Head of caudate nucleus (tissue), 42 donors: ENCODE results near the gene SPINT1.
A peak's percentile ranks its signal among the peaks of the same experiment; 100 is the strongest.

ENCODE experiments used
- DNase-seq, 42 donors: peaks; one replicate each; pipeline versions ENCODE4 v3.0.0 to v3.0.0-alpha.2; 2020 to 2021; ENCODE audit warnings: mixed read lengths in 7 of 42
- intact Hi-C: fragments of 100-400 bp; cut with DNase I; formaldehyde crosslinking; loops from one replicate; pipeline ENCODE4 v1.15.0; 2022

Gene SPINT1

GRCh38 chr15:40843885-40844695, at the start of gene SPINT1:
SPINT1 (plus strand) TSS chr15:40844048; CDS start chr15:40844555, 507 bp downstream.
- intact Hi-C loops = no loop called here
- DNase-seq = no peak

- DNase-seq = no peak
- intact Hi-C loops = no loop called here
Observed at GRCh38 chr15:40796041-40796440, 47.8 kb upstream of the SPINT1 start.

GRCh38 chr15:40796512-40796911, 47.3 kb upstream of the SPINT1 start:
- intact Hi-C loops = no loop called here
- DNase-seq = no peak

GRCh38 chr15:40799523-40799922, 44.3 kb upstream of the SPINT1 start:
- DNase-seq = no peak
- intact Hi-C loops = no loop called here

GRCh38 chr15:40803076-40803475, 40.8 kb upstream of the SPINT1 start:
- no peak for DNase-seq
- intact Hi-C loops = loop anchor here (10.0 kb wide), 1 partner anchor 92 kb away; the partner anchor contains the start of gene VPS18

- intact Hi-C loops = loop anchor here (10.0 kb wide), 1 partner anchor 91 kb away; the partner anchor contains the start of gene VPS18
- DNase-seq = no peak
Observed at GRCh38 chr15:40803688-40804087, 40.2 kb upstream of the SPINT1 start.

- intact Hi-C loops = loop anchor here (1.0 to 10.0 kb wide), 3 partner anchors 51 to 239 kb away; partner anchors contain the start of genes CCDC32, RMDN3, RPUSD2 and VPS18
- no peak for DNase-seq
Observed at GRCh38 chr15:40806672-40807027, 37.2 kb upstream of the SPINT1 start.

GRCh38 chr15:40807028-40807887, 36.6 kb upstream of the SPINT1 start, which contains the start of the genes DNAJC17 and ZFYVE19:
DNAJC17 (minus strand) TSS chr15:40807473; CDS start chr15:40807446, 27 bp downstream.
ZFYVE19 (plus strand) TSS chr15:40807089; CDS start chr15:40807590, 501 bp downstream.
- intact Hi-C loops = loop anchor here (1.0 to 10.0 kb wide), 3 partner anchors 52 to 240 kb away; partner anchors contain the start of genes CCDC32, RMDN3, RPUSD2 and VPS18
- DNase-seq = peak; percentile 94 to 100 (median 98)

GRCh38 chr15:40807888-40808461, 35.9 kb upstream of the SPINT1 start:
- peak in 2 of 42 donors; percentile 4 to 15 for DNase-seq
- intact Hi-C loops = loop anchor here (1.0 to 10.0 kb wide), 3 partner anchors 53 to 241 kb away; partner anchors contain the start of genes CCDC32, RMDN3, RPUSD2 and VPS18

- no peak for DNase-seq
- intact Hi-C loops = loop anchor here (5.0 to 10.0 kb wide), 2 partner anchors 86 to 242 kb away; partner anchors contain the start of genes CCDC32, RPUSD2 and VPS18
Observed at GRCh38 chr15:40808861-40809450, 34.9 kb upstream of the SPINT1 start.

- DNase-seq = no peak
- intact Hi-C loops = no loop called here
Observed at GRCh38 chr15:40812721-40813425, 31.0 kb upstream of the SPINT1 start.

GRCh38 chr15:40815042-40815698, 28.7 kb upstream of the SPINT1 start:
- intact Hi-C loops = no loop called here
- peak in 11 of 42 donors; percentile 8 to 44 (median 18) for DNase-seq

- intact Hi-C loops = no loop called here
Observed at GRCh38 chr15:40819048-40819447, 24.8 kb upstream of the SPINT1 start.

GRCh38 chr15:40821195-40821594, 22.7 kb upstream of the SPINT1 start:
- DNase-seq = no peak
- intact Hi-C loops = no loop called here

More at GRCh38 chr15:40819048-40819447, 24.8 kb upstream of the SPINT1 start:
- no peak for DNase-seq

- no peak for DNase-seq
- intact Hi-C loops = no loop called here
Observed at GRCh38 chr15:40823572-40824343, 20.1 kb upstream of the SPINT1 start.

GRCh38 chr15:40825661-40826422, 18.0 kb upstream of the SPINT1 start:
- DNase-seq = no peak
- intact Hi-C loops = no loop called here
